ENCODE measurements around the gene ITGAV.

The ITGAV gene

DNA sequence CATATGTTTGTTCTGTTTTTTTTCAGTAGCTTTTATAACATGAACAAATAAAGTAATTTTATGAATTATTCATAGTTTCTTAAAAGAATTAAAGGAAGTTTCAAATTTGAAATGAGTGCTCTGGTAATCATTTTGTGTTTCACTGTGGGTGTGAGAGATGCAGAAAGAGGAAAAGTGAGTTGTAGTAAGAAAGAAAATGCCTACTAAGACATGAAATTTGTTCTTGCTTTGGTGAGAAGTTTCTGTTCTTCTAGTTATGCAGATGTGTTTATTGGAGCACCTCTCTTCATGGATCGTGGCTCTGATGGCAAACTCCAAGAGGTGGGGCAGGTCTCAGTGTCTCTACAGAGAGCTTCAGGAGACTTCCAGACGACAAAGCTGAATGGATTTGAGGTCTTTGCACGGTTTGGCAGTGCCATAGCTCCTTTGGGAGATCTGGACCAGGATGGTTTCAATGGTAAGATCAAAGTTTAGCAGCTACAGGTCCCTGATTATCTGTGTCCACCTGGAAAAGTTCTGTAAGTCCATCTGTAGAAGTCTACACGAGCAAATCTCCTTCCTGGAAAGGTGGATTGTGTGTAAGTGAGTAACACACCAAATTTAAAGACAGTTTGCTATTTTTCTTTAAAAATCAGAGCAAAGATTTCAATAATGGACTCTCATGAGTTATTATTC lies 51.4 kb downstream of the ITGAV start:
- FAIRE-seq (no peak), DNase-seq (ENCODE audit: insufficient read length, low spot score) (no peak)

DNA sequence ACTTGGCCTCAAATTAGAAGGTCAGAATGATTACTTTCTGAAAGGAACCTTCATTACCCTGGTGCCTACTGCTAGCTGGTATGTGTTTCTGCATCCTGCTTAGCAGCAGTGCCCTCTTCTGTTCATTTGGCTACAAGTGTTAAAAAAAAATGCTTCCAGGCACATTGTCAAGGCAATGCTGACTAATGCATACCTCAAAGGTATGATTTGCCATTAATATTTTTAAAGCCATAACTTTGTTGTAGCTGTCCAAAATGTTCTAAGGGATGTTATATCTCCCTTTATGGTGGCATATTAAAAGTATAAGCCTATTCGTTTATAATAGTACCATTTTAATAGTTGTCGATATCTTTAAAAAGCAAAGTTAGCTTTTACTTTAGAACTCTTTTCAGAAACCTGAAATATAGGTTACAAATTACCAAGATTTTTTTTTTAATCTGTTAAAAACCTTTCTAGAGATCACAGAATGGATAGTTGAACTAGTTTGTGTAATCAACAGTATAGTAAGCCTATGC lies 52.0 kb downstream of the ITGAV start:
- TF ChIP-seq POU2F2 (IDR thresholded peaks at IDR 0.05; ENCODE audit: low read depth, low read length) (no peak), PAX5 (IDR thresholded peaks at IDR 0.05; ENCODE audit: insufficient read depth, low read length, severe bottlenecking) (no peak), POLR2A (IDR thresholded peaks at IDR 0.05; ENCODE audit: low read depth, low read length) (no peak), POLR2AphosphoS5 (IDR thresholded peaks at IDR 0.05; ENCODE audit: low read depth, low read length) (no peak), TAF1 (IDR thresholded peaks at IDR 0.05; ENCODE audit: low read depth, low read length) (no peak), SPI1 (IDR thresholded peaks at IDR 0.05; ENCODE audit: low read depth, low read length) (no peak)
- DNase-seq (ENCODE audit: insufficient read length, low spot score) (no peak), FAIRE-seq (peak; percentile 93)

More for the DNA sequence above, 51.4 kb downstream of the ITGAV start:
- TF ChIP-seq TAF1 (IDR thresholded peaks at IDR 0.05; ENCODE audit: low read depth, low read length), result no peak
- TF ChIP-seq POLR2AphosphoS5 (IDR thresholded peaks at IDR 0.05; ENCODE audit: low read depth, low read length), result no peak
- no peak for TF ChIP-seq PAX5 (IDR thresholded peaks at IDR 0.05; ENCODE audit: insufficient read depth, low read length, severe bottlenecking)
- TF ChIP-seq POU2F2 (IDR thresholded peaks at IDR 0.05; ENCODE audit: low read depth, low read length), result no peak
- no peak for TF ChIP-seq POLR2A (IDR thresholded peaks at IDR 0.05; ENCODE audit: low read depth, low read length)
- no peak for TF ChIP-seq SPI1 (IDR thresholded peaks at IDR 0.05; ENCODE audit: low read depth, low read length)

DNA sequence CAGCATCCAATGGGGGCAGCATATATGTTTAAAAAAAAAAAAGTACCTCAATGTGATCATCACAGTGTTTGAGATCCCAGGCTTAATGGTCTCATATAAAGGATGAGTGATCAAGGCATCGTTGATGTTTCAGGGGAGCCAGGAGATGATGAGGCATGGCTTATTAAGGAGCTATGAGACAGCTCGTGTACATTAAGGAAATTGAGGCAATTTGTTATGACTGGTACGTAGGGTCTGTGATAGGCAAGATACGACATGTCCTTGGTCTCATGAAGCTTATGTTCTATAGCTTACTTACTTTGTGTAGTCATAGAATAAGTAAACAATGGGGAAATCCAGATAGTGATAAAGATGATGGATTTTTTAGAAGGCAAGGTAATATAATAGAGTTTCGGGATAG lies 54.9 kb downstream of the ITGAV start:
- FAIRE-seq (no peak), DNase-seq (ENCODE audit: insufficient read length, low spot score) (no peak)
- no peak for TF ChIP-seq POU2F2 (IDR thresholded peaks at IDR 0.05; ENCODE audit: low read depth, low read length)
- no peak for TF ChIP-seq POLR2AphosphoS5 (IDR thresholded peaks at IDR 0.05; ENCODE audit: low read depth, low read length)
- TF ChIP-seq SPI1 (IDR thresholded peaks at IDR 0.05; ENCODE audit: low read depth, low read length), result no peak
- no peak for TF ChIP-seq PAX5 (IDR thresholded peaks at IDR 0.05; ENCODE audit: insufficient read depth, low read length, severe bottlenecking)
- no peak for TF ChIP-seq POLR2A (IDR thresholded peaks at IDR 0.05; ENCODE audit: low read depth, low read length)
- TF ChIP-seq TAF1 (IDR thresholded peaks at IDR 0.05; ENCODE audit: low read depth, low read length), result no peak

DNA sequence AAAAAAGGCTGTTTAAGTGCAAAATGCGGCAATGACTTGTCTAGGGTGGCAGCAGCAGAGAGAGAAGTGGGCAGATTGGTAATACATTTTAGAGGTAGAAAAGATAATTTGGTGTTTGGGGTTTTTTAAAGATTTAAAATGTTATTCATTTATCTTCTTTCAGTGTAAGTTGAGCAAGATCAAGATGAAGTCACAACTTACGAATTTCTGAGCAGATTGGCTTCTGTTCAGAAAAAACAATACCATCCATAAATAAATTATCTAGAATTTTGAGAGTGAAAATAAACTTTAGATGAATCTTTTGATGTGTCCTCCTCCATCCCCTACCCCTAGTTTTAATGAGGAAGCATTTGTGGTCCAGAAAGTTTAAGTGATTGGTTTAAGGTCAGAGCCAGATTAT lies 56.1 kb downstream of the ITGAV start:
- FAIRE-seq (no peak), DNase-seq (ENCODE audit: insufficient read length, low spot score) (no peak)
- TF ChIP-seq POLR2AphosphoS5 (IDR thresholded peaks at IDR 0.05; ENCODE audit: low read depth, low read length) (no peak), POU2F2 (IDR thresholded peaks at IDR 0.05; ENCODE audit: low read depth, low read length) (no peak), PAX5 (IDR thresholded peaks at IDR 0.05; ENCODE audit: insufficient read depth, low read length, severe bottlenecking) (no peak), TAF1 (IDR thresholded peaks at IDR 0.05; ENCODE audit: low read depth, low read length) (no peak), SPI1 (IDR thresholded peaks at IDR 0.05; ENCODE audit: low read depth, low read length) (no peak), POLR2A (IDR thresholded peaks at IDR 0.05; ENCODE audit: low read depth, low read length) (no peak)

DNA sequence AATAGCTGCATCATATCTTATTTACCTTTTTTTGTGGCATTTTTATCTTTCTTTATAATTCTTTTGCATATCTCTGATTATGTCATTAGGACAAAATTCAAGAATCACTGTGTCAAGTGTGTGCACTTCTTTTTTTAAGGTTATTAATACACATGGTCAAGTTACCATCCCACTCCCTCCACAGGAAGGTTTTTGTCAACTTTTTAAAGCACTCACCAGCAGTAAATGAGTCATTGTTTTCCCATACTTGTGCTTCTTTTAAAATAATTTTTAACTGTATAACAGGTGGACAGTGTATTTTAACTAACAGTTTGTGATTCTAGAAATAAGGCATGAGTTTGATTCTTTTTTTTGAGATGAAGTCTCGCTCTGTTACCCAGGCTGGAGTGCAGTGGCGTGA lies 58.3 kb downstream of the ITGAV start:
- FAIRE-seq (no peak), DNase-seq (ENCODE audit: insufficient read length, low spot score) (no peak)
- TF ChIP-seq POLR2A (IDR thresholded peaks at IDR 0.05; ENCODE audit: low read depth, low read length) (no peak), POLR2AphosphoS5 (IDR thresholded peaks at IDR 0.05; ENCODE audit: low read depth, low read length) (no peak), TAF1 (IDR thresholded peaks at IDR 0.05; ENCODE audit: low read depth, low read length) (no peak), PAX5 (IDR thresholded peaks at IDR 0.05; ENCODE audit: insufficient read depth, low read length, severe bottlenecking) (no peak), POU2F2 (IDR thresholded peaks at IDR 0.05; ENCODE audit: low read depth, low read length) (no peak)

DNA sequence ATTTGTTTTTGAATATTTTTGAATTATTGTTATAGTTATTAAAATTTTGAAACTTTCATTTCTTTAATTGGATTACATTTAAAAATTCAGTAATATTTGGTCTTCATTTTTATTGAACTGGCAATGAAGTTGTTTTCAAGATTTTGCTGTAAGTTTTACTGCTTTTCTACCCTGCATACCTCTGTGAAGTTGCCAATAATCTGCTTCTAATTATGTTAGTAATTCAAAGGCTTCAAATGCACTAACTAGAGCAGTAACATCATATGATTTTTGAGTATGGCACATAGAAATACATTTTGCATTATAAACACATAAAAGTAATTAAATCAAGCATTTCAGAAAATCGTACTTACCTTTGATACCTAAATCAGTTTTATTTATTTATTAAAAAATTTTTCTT lies 63.7 kb downstream of the ITGAV start:
- FAIRE-seq, result no peak
- no peak for DNase-seq (ENCODE audit: insufficient read length, low spot score)

DNA sequence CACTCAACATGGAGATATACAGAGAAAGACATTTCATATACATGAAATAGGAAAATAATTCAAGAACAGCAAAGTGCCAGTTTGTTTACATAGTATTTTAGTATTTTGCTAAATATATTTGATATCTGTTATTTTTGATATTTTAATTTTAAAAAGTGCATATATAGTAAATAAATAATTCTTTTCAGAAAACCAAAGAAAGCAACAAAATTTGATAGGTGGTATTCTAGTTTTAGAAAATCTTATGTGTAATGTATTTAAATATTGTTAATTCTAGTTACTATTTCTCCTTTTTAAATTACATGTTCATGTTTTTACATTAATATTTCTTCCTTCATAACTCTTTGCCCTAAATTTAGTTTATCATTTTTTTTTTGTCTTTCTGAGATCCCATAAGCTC lies 69.5 kb downstream of the ITGAV start:
- no peak for DNase-seq (ENCODE audit: insufficient read length, low spot score)
- FAIRE-seq, result no peak
- TF ChIP-seq SPI1 (IDR thresholded peaks at IDR 0.05; ENCODE audit: low read depth, low read length), result no peak
- no peak for TF ChIP-seq POU2F2 (IDR thresholded peaks at IDR 0.05; ENCODE audit: low read depth, low read length)
- TF ChIP-seq PAX5 (IDR thresholded peaks at IDR 0.05; ENCODE audit: insufficient read depth, low read length, severe bottlenecking), result no peak
- no peak for TF ChIP-seq POLR2AphosphoS5 (IDR thresholded peaks at IDR 0.05; ENCODE audit: low read depth, low read length)
- no peak for TF ChIP-seq TAF1 (IDR thresholded peaks at IDR 0.05; ENCODE audit: low read depth, low read length)
- no peak for TF ChIP-seq POLR2A (IDR thresholded peaks at IDR 0.05; ENCODE audit: low read depth, low read length)

More for the DNA sequence above, 63.7 kb downstream of the ITGAV start:
- TF ChIP-seq TAF1 (IDR thresholded peaks at IDR 0.05; ENCODE audit: low read depth, low read length), result no peak
- TF ChIP-seq PAX5 (IDR thresholded peaks at IDR 0.05; ENCODE audit: insufficient read depth, low read length, severe bottlenecking), result no peak
- no peak for TF ChIP-seq POU2F2 (IDR thresholded peaks at IDR 0.05; ENCODE audit: low read depth, low read length)
- TF ChIP-seq POLR2A (IDR thresholded peaks at IDR 0.05; ENCODE audit: low read depth, low read length), result no peak
- TF ChIP-seq POLR2AphosphoS5 (IDR thresholded peaks at IDR 0.05; ENCODE audit: low read depth, low read length), result no peak
- no peak for TF ChIP-seq SPI1 (IDR thresholded peaks at IDR 0.05; ENCODE audit: low read depth, low read length)

DNA sequence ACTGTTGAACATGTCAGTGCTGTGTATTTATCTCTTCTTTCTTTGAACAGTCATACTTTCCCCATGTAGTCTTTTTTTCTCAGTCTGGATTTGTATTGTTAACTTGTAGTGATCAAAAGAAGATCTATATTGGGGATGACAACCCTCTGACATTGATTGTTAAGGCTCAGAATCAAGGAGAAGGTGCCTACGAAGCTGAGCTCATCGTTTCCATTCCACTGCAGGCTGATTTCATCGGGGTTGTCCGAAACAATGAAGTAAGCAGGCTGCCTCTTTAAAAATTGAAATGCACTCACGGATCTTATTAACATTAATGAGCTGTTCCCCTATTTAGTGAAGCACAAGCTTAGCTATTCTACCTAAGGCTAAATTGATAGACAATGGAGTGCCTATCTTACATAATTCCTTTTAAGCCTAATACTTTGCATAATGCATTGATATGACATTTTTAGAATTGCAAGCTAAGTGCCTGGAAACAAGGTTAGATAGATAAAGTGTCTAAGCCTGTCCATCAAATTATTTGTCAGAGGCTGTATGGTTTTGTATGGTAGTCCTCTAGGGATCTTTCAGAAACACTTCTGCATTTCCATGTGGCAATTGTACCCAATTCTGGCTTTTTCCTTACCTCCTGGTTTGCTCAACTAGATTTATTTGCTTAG lies 74.7 kb downstream of the ITGAV start:
- no peak for FAIRE-seq
- no peak for TF ChIP-seq SPI1 (IDR thresholded peaks at IDR 0.05; ENCODE audit: low read depth, low read length)
- TF ChIP-seq PAX5 (IDR thresholded peaks at IDR 0.05; ENCODE audit: insufficient read depth, low read length, severe bottlenecking), result no peak
- no peak for TF ChIP-seq POLR2AphosphoS5 (IDR thresholded peaks at IDR 0.05; ENCODE audit: low read depth, low read length)
- no peak for TF ChIP-seq POU2F2 (IDR thresholded peaks at IDR 0.05; ENCODE audit: low read depth, low read length)
- TF ChIP-seq POLR2A (IDR thresholded peaks at IDR 0.05; ENCODE audit: low read depth, low read length), result no peak
- no peak for TF ChIP-seq TAF1 (IDR thresholded peaks at IDR 0.05; ENCODE audit: low read depth, low read length)

DNA sequence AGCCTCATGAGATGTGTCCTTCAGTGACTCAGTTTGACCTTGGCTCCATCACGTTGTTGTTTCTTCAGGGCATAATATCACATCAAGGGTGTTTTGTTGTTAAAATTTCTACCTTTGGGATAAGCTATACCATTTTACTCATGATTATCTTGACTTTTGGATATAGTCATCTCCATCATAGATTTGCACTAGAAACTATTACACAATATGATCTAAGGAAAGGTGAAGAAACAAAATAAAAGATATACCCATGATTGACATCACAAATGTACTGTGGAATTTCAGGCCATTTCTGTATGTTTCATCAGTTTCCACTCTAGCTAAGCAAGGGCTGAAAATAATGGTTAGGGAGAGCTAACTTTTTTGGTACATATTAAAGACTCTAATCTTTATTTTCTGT lies 79.3 kb downstream of the ITGAV start:
- DNase-seq (ENCODE audit: insufficient read length, low spot score) (no peak), FAIRE-seq (no peak)
- TF ChIP-seq POLR2AphosphoS5 (IDR thresholded peaks at IDR 0.05; ENCODE audit: low read depth, low read length) (no peak), POLR2A (IDR thresholded peaks at IDR 0.05; ENCODE audit: low read depth, low read length) (no peak), POU2F2 (IDR thresholded peaks at IDR 0.05; ENCODE audit: low read depth, low read length) (no peak), TAF1 (IDR thresholded peaks at IDR 0.05; ENCODE audit: low read depth, low read length) (no peak), SPI1 (IDR thresholded peaks at IDR 0.05; ENCODE audit: low read depth, low read length) (no peak), PAX5 (IDR thresholded peaks at IDR 0.05; ENCODE audit: insufficient read depth, low read length, severe bottlenecking) (no peak)

More for the DNA sequence above, 74.7 kb downstream of the ITGAV start:
- no peak for DNase-seq (ENCODE audit: insufficient read length, low spot score)
